H1 (cell line): Measurements from ENCODE around the gene TMEM235. TPM values are rescaled to one million over a fixed set of nuclear protein-coding genes. Genes with fewer than 3 reads are reported as not detected.

Experiments
- ATF3 ChIP-seq: IDR thresholded peaks from 2 replicates; pipeline ENCODE4 v1.6.1; 2011; ENCODE audit warnings: low read depth, mild to moderate bottlenecking, low read length; ENCODE audit not compliant: insufficient read depth
- CHD7 ChIP-seq: fragments of 300-600 bp; sonication (generic); IDR thresholded peaks from 2 replicates; pipeline ENCODE4 v1.7.1; 2012; ENCODE audit warnings: low read length, moderate library complexity, mild to moderate bottlenecking, inconsistent platforms; ENCODE audit not compliant: insufficient replicate concordance
- FOSL1 ChIP-seq: IDR thresholded peaks from 2 replicates; pipeline ENCODE4 v1.6.1; 2011; ENCODE audit warnings: mild to moderate bottlenecking, low read depth, low read length, moderate library complexity; ENCODE audit not compliant: insufficient read depth
- NANOG ChIP-seq: IDR thresholded peaks from 2 replicates; pipeline ENCODE4 v1.6.1; 2011; ENCODE audit warnings: low read length, low read depth, mild to moderate bottlenecking, inconsistent platforms; ENCODE audit not compliant: insufficient read depth, poor library complexity, severe bottlenecking
- SIRT6 ChIP-seq: IDR thresholded peaks from one replicate; pipeline ENCODE4 v1.7.1; 2012; ENCODE audit warnings: low read length, inconsistent platforms
- SP1 ChIP-seq: IDR thresholded peaks from 2 replicates; pipeline ENCODE4 v1.6.1; 2011; ENCODE audit warnings: low read depth, low read length
- TCF12 ChIP-seq: IDR thresholded peaks from 2 replicates; pipeline ENCODE4 v1.6.1; 2011; ENCODE audit warnings: low read depth, mild to moderate bottlenecking, low read length
- polyA plus RNA-seq, 7 experiments: library from polyadenylated mRNA; depleted of rRNA in 3 of 7; stranded (reverse) in 5 of 7; unstranded in 2 of 7; fragments of >200 nt in 5 of 7; fragments of 200-250 nt in 2 of 7; gene quantifications; 1 replicate in 5 of 7; 2 replicates in 1 of 7; 4 replicates in 1 of 7; pipeline versions ENCODE4 v1.2.1 to v1.2.3, GENCODE V29; 2011 to 2013; ENCODE audit warnings: missing spikeins in 2 of 7, mixed read lengths in 2 of 7
- total RNA-seq: library from RNA; stranded (reverse); fragmentation: NEBNext Ultra II Directional; extraction: Animal tissue kit (Norgen Biotek cat#: 25700); gene quantifications from 2 replicates; pipeline ENCODE4 v1.2.1, GENCODE V29; 2021

The TMEM235 gene
- total and polyA plus RNA-seq, 2 of the 8 experiments (the other 6 are each of a cell fraction or from before 2014, with no cell fraction given): 0.05 to 0.15 TPM

- TF ChIP-seq CHD7 (no peak), SP1 (no peak), ATF3 (no peak), TCF12 (no peak), FOSL1 (no peak), SIRT6 (no peak), NANOG (no peak)
Observed at GRCh38 chr17:78211032-78211431, 20.4 kb upstream of the TMEM235 start (continued).
